HG02973 (cell line): Measurements from ENCODE around the gene KMT2C.

ENCODE experiments used
- ATAC-seq: cut with Tn5 transposase; IDR thresholded peaks from one replicate; pipeline ENCODE4 v1.9.1; 2021; ENCODE audit warnings: moderate library complexity; ENCODE audit not compliant: unreplicated experiment

The KMT2C gene

DNA sequence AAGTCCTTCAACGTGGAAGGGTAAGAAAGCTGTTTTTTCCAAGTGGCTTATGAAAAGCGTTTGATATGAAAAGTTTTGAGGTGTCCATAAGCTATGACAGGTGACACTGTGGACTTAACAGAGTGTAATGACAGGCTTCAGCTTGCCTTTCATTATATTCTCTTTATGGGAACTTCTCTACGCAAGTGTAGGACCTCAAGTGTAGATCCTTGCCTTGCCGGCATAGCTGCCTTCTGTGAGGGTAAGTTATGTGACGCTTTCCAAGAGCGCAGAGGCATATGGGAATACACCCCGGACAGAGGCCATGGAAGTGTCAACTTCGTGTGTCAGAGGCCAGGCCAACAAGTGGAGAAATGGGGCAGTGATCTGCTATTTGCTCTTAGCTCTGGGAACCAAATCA, 318.4 kb downstream of the KMT2C start:
- no peak for ATAC-seq

DNA sequence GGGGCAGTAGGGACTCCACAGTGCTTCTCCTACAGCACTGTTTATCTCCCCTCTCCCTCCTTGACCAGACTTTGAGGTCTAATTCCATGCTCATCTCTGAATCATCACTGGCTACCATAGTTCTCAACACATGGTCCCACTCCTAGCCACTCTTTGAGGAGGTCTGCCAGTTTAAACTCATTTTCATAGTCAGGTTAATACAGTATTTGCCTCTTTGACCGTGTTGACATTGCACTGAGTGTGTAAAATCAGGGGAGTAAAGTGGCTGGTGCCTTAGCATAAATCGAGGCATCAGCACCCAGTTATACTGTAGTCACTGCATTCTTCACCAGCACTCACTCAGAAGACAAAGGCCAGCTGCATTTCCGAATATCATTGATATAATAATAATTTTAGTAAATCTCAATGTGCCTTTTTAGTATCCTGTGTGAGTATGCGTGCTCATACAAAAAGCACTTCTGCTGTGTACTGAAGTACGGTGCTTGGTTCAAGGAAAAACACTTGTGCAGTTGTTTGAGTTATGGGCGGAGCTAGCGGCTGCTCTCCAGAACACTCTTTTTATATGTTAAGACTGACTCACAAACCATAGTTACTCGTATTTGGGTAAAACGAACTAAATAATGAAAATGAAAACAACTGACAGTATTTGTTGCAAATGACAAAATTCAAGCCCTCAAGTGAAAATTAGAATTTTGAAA, 320.6 kb downstream of the KMT2C start:
- ATAC-seq = no peak

DNA sequence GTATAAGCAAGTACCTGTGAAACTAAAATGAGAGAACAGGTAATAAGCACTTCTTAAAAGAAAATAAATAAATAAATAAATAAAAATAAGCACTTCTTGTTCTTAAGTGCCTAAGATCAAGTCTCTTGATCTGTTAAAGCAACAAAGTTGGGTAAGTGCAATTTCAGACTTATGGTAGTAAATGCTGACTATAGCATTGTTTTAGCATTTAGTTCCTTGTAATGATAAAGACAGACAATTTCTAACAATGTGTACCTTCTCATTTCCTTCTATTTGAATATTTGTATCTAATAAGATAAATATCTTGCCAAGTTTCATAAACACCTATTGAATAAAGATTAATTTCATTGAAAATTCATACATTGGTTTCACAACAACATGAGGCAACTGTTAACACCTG, 323.0 kb downstream of the KMT2C start:
- no peak for ATAC-seq

DNA sequence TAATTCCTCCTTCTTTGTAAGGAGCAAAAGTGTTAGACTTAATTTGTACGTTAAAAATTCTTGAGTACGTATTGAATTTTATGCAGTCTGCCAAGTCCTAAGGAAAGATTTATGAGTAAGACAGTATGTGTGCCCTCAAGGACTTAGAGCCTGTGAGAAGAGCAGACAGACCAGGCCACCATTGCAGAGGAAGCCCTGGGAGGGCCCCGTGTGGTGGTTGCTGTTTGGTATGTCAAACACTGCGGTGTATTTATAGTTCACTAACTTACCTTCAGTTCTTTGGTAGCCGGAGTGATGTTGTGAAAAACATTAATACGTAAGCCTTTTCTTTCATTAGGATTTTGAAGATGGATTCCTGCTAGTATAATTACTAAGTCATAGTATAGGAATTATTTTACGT, 327.4 kb downstream of the KMT2C start:
- ATAC-seq = no peak

DNA sequence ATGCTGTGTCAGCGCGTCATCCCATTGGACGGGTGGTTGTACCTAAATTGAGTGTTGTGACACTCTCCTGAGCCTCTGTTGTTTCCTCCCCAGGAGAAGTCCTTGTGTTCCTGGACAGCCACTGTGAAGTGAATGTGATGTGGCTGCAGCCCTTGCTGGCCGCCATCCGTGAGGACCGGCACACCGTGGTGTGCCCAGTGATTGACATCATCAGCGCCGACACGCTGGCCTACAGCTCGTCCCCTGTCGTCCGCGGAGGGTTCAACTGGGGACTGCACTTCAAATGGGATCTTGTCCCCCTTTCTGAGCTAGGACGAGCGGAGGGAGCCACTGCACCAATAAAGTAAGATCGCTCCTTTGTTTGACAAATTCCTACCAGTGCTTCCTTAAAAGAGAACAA, 327.9 kb downstream of the KMT2C start:
- no peak for ATAC-seq

DNA sequence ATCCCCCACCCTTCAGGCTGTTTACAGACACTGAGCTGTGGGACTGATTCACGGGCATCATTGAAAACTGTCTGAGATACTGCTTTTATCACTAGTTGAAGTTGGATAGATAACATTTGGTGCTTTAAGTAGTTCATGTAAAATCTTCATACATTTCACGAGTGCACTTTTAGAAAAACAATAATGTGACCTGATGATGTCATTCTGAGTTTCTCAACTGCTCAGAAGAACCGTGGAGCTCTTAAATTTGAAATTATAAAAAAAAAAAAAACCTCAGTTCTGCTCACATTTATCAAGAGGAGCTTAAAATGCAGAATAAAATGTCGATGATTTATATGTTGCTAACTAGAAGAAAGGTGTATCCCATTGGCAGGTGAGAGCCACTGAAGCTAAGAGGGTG, 328.8 kb downstream of the KMT2C start:
- ATAC-seq = no peak

DNA sequence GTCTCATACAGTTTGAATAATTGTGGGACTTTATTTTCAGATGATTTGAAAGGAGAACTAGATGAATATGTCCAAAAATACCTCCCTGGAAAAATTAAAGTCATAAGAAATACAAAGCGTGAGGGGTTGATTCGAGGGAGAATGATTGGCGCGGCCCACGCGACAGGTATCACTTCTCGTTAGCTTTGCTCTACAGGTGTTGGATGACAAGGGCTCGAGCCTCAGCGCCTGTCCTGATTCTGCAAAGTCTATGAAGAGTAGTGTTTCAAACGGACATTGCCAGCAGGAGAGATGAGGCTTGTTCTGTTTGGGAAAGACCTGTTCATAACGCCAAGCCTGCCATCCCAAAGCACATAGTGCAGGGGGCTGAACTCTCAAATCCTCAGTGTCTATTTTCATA, 330.6 kb downstream of the KMT2C start:
- ATAC-seq = no peak

DNA sequence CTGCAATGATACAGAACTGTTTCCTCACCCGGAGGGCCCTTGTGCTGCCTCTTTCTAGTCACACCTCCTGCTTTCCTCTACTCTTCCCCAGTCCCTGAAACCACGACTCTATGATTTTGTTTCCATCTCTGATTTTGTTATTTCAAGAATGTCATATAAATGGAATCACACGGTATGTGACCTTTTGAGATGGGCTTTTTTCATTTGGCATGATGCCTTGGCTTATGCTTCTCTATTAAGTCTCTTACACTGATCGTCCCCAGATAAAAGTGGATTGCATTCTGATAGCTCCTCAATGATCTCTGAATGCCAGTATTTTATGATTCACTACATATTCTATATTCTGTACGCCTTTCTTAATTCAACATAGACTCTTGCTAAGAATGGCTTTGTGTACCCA, 332.1 kb downstream of the KMT2C start:
- ATAC-seq = no peak

DNA sequence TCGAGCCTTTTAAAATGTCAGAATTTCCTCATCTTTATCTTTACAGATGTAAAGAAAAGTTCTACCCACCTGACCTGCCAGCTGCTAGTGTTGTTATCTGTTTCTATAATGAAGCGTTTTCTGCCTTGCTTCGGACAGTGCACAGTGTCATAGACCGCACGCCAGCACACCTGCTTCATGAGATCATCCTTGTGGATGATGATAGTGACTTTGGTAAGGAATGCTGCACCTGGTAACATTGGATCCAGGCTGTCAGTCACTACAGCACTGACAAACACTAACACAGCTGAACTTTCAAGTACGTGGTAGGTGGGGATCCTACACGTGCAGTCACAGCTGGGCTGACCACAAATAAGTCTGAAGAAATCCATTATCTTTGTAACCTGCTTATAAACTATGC, 332.7 kb downstream of the KMT2C start:
- ATAC-seq = no peak

DNA sequence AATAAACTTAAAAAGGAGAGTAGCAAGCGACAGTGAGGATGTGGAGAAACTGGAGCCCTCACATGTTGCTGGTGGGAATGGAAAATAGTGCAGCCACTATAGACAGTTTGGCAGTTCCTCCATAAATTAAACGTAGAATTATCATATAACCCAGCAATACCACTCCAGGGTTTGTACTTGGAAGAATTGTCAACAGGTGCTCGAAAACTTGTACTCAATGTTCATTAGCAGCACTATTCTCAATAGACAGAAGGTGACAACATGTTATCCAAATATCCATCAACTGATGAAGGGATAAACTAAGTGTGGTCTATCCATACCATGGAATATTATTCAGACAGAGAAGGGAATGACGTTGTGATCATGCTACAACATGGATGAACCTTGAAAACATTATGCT, 338.5 kb downstream of the KMT2C start:
- no peak for ATAC-seq

DNA sequence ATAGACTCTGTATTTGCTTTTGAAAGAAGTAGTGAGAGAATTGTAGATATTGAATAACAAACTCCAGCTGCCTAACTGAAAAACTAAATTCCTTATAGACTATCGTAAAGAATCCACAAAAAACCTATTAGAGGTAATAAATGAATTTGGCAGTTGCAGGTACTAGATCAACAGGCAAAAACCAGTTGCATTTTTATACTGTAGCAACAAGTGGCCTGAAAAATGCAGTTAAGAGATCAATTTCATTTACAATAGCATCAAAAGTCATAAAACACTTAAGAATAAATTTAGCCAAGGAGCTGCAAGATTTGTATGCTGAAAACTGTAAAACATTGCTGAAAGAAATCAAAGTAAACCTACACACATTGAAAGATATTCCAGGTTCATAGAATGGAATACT, 340.0 kb downstream of the KMT2C start:
- no peak for ATAC-seq

DNA sequence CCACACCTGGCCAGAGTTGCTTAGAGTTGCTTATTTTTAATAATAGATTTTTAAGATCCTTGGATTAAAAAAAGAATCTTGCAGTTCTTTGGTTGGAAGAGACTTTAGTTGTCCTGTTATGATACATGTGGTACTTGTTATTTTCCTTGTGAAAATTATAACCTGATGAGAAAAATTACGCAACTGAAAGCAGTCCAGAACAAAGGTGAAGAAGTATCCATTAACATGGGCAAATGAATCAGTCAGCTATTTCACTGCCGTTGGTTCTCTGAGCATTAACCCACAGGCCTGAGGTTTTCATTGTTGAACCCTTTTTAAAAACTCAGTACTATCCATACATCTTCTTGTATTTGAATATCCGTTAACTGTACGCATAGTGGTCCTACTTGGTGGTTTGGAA, 342.1 kb downstream of the KMT2C start:
- ATAC-seq = no peak

DNA sequence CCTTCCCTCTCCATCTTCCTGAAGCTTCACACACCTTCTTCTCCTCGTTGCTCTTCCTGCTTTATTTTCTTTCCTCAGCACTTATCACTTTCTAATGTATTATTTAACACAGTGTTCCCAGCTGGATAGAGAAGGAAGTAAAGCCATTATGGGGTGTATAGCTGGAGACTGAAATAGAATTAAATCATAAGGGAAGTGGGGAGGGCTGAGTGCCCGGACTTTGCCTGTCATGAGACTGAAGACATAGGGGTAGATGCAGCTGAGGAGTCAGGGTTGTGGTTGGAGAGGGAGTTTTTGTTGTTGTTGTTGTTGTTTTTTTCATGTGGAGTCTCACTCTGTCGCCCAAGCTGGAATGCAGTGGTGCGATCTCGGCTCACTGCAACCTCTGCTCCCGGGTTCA, 345.1 kb downstream of the KMT2C start:
- no peak for ATAC-seq

DNA sequence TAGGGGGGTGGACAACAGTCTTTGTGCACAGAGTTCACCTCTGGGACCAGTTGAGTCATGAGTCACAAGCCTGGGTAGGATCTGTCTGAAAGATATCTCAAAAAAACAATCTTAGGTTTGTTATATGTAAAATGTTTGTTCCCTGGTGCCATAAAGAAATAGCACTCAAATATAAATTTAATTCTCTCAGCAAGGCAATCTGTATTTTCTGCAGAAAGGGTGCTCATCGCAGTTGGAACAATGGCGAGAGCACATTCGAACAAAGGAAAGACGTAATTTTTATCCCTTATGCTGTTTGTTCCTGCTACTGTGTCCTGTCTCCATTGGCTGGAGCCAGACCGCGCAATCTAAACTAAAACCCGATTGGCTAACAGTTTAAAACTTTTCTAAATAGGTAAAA, 346.6 kb downstream of the KMT2C start:
- ATAC-seq = no peak

DNA sequence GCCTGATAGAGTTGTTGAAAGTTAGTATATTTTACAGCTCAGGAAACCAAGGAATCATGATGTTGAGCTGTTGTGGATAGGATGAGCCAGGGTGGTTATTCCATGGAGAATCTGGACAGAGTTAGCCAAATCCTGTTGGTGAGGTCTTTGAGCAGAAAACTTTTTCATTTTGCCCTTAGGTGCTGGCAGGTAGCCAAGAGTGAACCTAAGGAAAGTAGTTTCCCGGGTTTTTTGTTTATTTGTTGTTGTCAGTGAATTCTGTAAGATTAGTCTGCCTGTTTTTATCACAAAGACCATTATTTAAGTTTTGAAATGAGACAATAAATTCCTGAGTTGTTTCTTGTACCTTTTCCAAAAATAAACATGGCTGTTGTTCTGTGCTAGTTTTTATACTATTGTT, 349.3 kb downstream of the KMT2C start:
- no peak for ATAC-seq

DNA sequence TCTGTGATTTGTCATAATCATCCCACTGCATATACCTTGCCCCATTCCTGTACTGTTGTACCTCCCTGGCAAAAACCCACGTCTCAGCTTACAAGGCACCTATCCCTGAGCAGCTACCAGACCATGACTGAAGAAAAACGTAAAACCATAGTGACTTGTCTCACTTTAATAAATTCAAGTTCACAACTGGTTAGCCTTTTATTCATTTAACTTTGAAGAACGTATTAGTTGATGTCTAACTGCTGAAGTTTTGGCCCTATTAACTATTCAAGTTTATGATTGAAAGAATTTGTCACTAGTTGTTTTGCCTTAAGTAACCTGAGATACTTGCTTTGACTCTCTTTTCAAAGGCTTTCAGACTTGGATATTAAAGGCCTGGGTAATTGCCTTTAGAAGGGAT, 350.7 kb downstream of the KMT2C start:
- ATAC-seq = no peak
